ENCODE measurements around the gene SLFNL1. TPM values are rescaled to one million over a fixed set of nuclear protein-coding genes. Genes with fewer than 3 reads are reported as not detected.

SLFNL1 gene
- total RNA-seq, 6 donors from 2014 or later = 2.2 to 7.8 (median 5.3) TPM

GRCh38 chr1:40978886-40979240 lies 42.7 kb downstream of the SLFNL1 start:
- no peak for TF ChIP-seq POLR2A (IDR thresholded peaks at IDR 0.05)
- no peak for TF ChIP-seq POLR2AphosphoS5 (IDR thresholded peaks at IDR 0.05)
- no peak for TF ChIP-seq CTCF (IDR thresholded peaks at IDR 0.05)
- TF ChIP-seq EP300 (IDR thresholded peaks at IDR 0.05) = no peak
- H3K27ac ChIP-seq = peak overlapping the region; percentile 93 to 95 (median 94)
- DNase-seq (no peak), ATAC-seq (ENCODE audit: low FRiP score in 2 of 2) (peak in 1 of 2 donors; percentile 4)
- H3K4me3 ChIP-seq = peak overlapping the region; percentile 45 to 82 (median 76)
- H3K4me1 ChIP-seq = peaks cover 17 to 30% (median 26%) of the 10 kb centered on the region in 4 donors
- H3K9me3 ChIP-seq = no peaks in the 10 kb centered on the region
- WGBS, 2 donors = 56 to 67% methylated on average over 9 to 13 of the region's 17 CpGs
- H3K36me3 ChIP-seq = peaks cover 0 to 5% (median 0%) of the 10 kb centered on the region in 4 donors
- no peaks in the 10 kb centered on the region for H3K27me3 ChIP-seq

- ATAC-seq (ENCODE audit: low FRiP score in 2 of 2) = no peak
- TF ChIP-seq EP300 (IDR thresholded peaks at IDR 0.05) (no peak), CTCF (IDR thresholded peaks at IDR 0.05) (no peak), POLR2AphosphoS5 (IDR thresholded peaks at IDR 0.05) (no peak), POLR2A (IDR thresholded peaks at IDR 0.05) (no peak)
- Histone ChIP-seq H3K4me1 (peaks cover 17 to 30% (median 24%) of the 10 kb centered on the region in 4 donors), H3K27me3 (no peaks in the 10 kb centered on the region), H3K27ac (no peak overlapping the region), H3K4me3 (no peak overlapping the region), H3K9me3 (no peaks in the 10 kb centered on the region), H3K36me3 (no peaks in the 10 kb centered on the region)
- WGBS, 2 donors = 94 to 100% methylated on average over 1 of the region's 1 CpG
- no peak for DNase-seq
Observed at GRCh38 chr1:40977716-40978115, 43.8 kb downstream of the SLFNL1 start.

GRCh38 chr1:40976952-40977690 lies 44.4 kb downstream of the SLFNL1 start:
- H3K4me1 ChIP-seq = peaks cover 14 to 30% (median 21%) of the 10 kb centered on the region in 4 donors
- ATAC-seq (ENCODE audit: low FRiP score in 2 of 2) (no peak), DNase-seq (no peak)
- no peak overlapping the region for H3K27ac ChIP-seq
- no peaks in the 10 kb centered on the region for H3K9me3 ChIP-seq
- H3K4me3 ChIP-seq = no peak overlapping the region
- H3K36me3 ChIP-seq = no peaks in the 10 kb centered on the region
- no peaks in the 10 kb centered on the region for H3K27me3 ChIP-seq
- 68 to 71% methylated on average over 5 of the region's 5 CpGs for WGBS, 2 donors
- no peak for TF ChIP-seq CTCF (IDR thresholded peaks at IDR 0.05)
- TF ChIP-seq POLR2AphosphoS5 (IDR thresholded peaks at IDR 0.05) = no peak
- no peak for TF ChIP-seq POLR2A (IDR thresholded peaks at IDR 0.05)
- no peak for TF ChIP-seq EP300 (IDR thresholded peaks at IDR 0.05)

- H3K4me1 ChIP-seq = peaks cover 0 to 9% (median 4%) of the 10 kb centered on the region in 4 donors
- H3K27ac ChIP-seq = no peak overlapping the region
- ATAC-seq (ENCODE audit: low FRiP score in 2 of 2) (no peak), DNase-seq (no peak)
- 64 to 73% methylated on average over 9 of the region's 9 CpGs for WGBS, 2 donors
- no peaks in the 10 kb centered on the region for H3K9me3 ChIP-seq
- H3K27me3 ChIP-seq = no peaks in the 10 kb centered on the region
- no peak for TF ChIP-seq EP300 (IDR thresholded peaks at IDR 0.05)
- no peak for TF ChIP-seq POLR2AphosphoS5 (IDR thresholded peaks at IDR 0.05)
- TF ChIP-seq CTCF (IDR thresholded peaks at IDR 0.05) = no peak
- TF ChIP-seq POLR2A (IDR thresholded peaks at IDR 0.05) = no peak
- no peaks in the 10 kb centered on the region for H3K36me3 ChIP-seq
- H3K4me3 ChIP-seq = no peak overlapping the region
Observed at GRCh38 chr1:40974945-40975344, 46.6 kb downstream of the SLFNL1 start.

GRCh38 chr1:40973912-40974311 lies 47.6 kb downstream of the SLFNL1 start:
- TF ChIP-seq CTCF (IDR thresholded peaks at IDR 0.05) (no peak), EP300 (IDR thresholded peaks at IDR 0.05) (no peak), POLR2AphosphoS5 (IDR thresholded peaks at IDR 0.05) (no peak), POLR2A (IDR thresholded peaks at IDR 0.05) (no peak)
- WGBS, 2 donors = 41 to 48% methylated on average over 2 of the region's 2 CpGs

More at GRCh38 chr1:40973912-40974311, 47.6 kb downstream of the SLFNL1 start:
- no peak for ATAC-seq (ENCODE audit: low FRiP score in 2 of 2)
- no peaks in the 10 kb centered on the region for H3K27me3 ChIP-seq
- H3K4me3 ChIP-seq = no peak overlapping the region
- H3K9me3 ChIP-seq = no peaks in the 10 kb centered on the region
- no peaks in the 10 kb centered on the region for H3K36me3 ChIP-seq
- DNase-seq = no peak
- no peak overlapping the region for H3K27ac ChIP-seq
- H3K4me1 ChIP-seq = peaks cover 0 to 5% (median 1%) of the 10 kb centered on the region in 4 donors

Measured in upper lobe of left lung (tissue), 6 donors.